Prostate gland (tissue), 2 donors: Measurements from ENCODE around the gene IFT27. TPM values are rescaled to one million over a fixed set of nuclear protein-coding genes. Genes with fewer than 3 reads are reported as not detected.
"Not testable (repeated sequence)": the region's sequence is repeated elsewhere in the genome, so short reads cannot be mapped to it uniquely, and the experiment has no call there.

Experiments used
- DNase-seq: peaks from one replicate; pipeline ENCODE4 v3.0.0-alpha.2; 2019; ENCODE audit warnings: low spot score
- H3K27ac ChIP-seq, 2 donors: fragments of 200-600 bp; sonication (generic); 2 replicates each; pipeline ENCODE4 v1.5.1; 2017 to 2019
- H3K27me3 ChIP-seq: fragments of 200-600 bp; sonication (generic); replicated peaks from 2 replicates; pipeline ENCODE4 v1.5.1; 2019; ENCODE audit not compliant: insufficient read depth
- H3K36me3 ChIP-seq, 2 donors: fragments of 200-600 bp; sonication (generic); 1 replicate in 1 of 2; 2 replicates in 1 of 2; pipeline versions ENCODE4 v1.5.1 to v1.8.1; 2017 to 2019
- H3K4me1 ChIP-seq: fragments of 200-600 bp; sonication (generic); replicated peaks from 2 replicates; pipeline ENCODE4 v1.5.1; 2019
- H3K4me3 ChIP-seq, 2 donors: fragments of 200-600 bp; sonication (generic); 2 replicates each; pipeline ENCODE4 v1.5.1; 2017 to 2019
- H3K9me3 ChIP-seq: fragments of 200-600 bp; sonication (generic); 2 replicates; pipeline ENCODE4 v1.5.1; 2017
- POLR2A ChIP-seq: fragments of 450-650 bp; IDR thresholded peaks from one replicate; pipeline ENCODE4 v1.6.1; 2016; ENCODE audit warnings: antibody characterized with exemption, mild to moderate bottlenecking
- POLR2AphosphoS5 ChIP-seq: sonication (generic); formaldehyde crosslinking; IDR thresholded peaks from one replicate; pipeline ENCODE4 v1.6.1; 2017; ENCODE audit warnings: antibody characterized with exemption
- WGBS: methylation state at CpG from one replicate; pipeline ENCODE4 v1.1.5; 2018; 5-methylcytosine and 5-hydroxymethylcytosine counted together
- intact Hi-C: fragments of 100-400 bp; cut with DNase I; formaldehyde crosslinking; loops from one replicate; pipeline ENCODE4 v1.14.2; 2022
- total RNA-seq, 2 donors: library from RNA; depleted of rRNA; stranded (reverse); fragments of >200 nt; gene quantifications; one replicate each; pipeline ENCODE4 v1.1.0, GENCODE V29; 2016
- TF ChIP-seq, protein P1 (sequence below), 4 experiments: fragments of 200-600 bp in 2 of 4; fragments of 450-650 bp in 2 of 4; sonication (generic) in 2 of 4; IDR thresholded peaks; 1 replicate in 3 of 4; 2 replicates in 1 of 4; pipeline ENCODE4 v1.5.1; 2016 to 2019; ENCODE audit warnings: antibody characterized with exemption in 4 of 4, mild to moderate bottlenecking in 2 of 4, moderate library complexity in 2 of 4

IFT27 gene
- total RNA-seq, 2 donors from 2014 or later = 16.5 to 26.4 TPM

- Histone ChIP-seq H3K27me3 (peaks cover 3% of the 10 kb centered on the region), H3K4me1 (no peaks in the 10 kb centered on the region), H3K4me3 (no peak overlapping the region), H3K27ac (no peak overlapping the region), H3K36me3 (no peaks in the 10 kb centered on the region), H3K9me3 (no peaks in the 10 kb centered on the region)
- WGBS = 62% methylated on average over 7 of the region's 7 CpGs
- TF ChIP-seq POLR2AphosphoS5 = no peak
- TF ChIP-seq POLR2A = no peak
- TF ChIP-seq, protein P1, sequence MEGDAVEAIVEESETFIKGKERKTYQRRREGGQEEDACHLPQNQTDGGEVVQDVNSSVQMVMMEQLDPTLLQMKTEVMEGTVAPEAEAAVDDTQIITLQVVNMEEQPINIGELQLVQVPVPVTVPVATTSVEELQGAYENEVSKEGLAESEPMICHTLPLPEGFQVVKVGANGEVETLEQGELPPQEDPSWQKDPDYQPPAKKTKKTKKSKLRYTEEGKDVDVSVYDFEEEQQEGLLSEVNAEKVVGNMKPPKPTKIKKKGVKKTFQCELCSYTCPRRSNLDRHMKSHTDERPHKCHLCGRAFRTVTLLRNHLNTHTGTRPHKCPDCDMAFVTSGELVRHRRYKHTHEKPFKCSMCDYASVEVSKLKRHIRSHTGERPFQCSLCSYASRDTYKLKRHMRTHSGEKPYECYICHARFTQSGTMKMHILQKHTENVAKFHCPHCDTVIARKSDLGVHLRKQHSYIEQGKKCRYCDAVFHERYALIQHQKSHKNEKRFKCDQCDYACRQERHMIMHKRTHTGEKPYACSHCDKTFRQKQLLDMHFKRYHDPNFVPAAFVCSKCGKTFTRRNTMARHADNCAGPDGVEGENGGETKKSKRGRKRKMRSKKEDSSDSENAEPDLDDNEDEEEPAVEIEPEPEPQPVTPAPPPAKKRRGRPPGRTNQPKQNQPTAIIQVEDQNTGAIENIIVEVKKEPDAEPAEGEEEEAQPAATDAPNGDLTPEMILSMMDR (IDR thresholded peaks at IDR 0.05) = no peak
- no peak for DNase-seq
- intact Hi-C loops = no loop called here
Measured at GRCh38 chr22:36756031-36756430, 19.9 kb downstream of the IFT27 start.

DNA sequence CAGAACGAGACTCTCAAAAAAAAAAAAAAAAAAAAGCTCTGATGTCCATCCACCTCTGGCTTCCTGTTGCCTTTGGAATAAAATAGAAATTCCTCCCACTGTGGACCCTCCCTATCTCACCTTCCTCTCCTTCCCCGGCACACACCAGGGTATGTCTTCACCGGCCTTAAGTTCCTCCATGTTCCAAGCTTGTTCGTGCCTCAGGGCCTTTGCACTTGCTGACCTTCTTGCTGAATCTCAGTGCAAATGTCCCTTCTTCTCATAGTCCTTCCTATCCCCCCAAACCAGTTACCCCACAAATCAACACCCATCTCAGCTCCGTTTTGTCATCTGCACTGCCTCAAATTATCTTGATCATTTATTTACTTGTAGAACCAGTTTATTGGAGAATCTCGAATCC, 20.6 kb downstream of the IFT27 start:
- TF ChIP-seq POLR2A (no peak), POLR2AphosphoS5 (no peak)
- TF ChIP-seq, protein P1 (IDR thresholded peaks at IDR 0.05) = no peak
- DNase-seq = no peak
- Histone ChIP-seq H3K4me3 (no peak overlapping the region), H3K27me3 (peaks cover 3% of the 10 kb centered on the region), H3K4me1 (no peaks in the 10 kb centered on the region), H3K27ac (no peak overlapping the region), H3K9me3 (no peaks in the 10 kb centered on the region), H3K36me3 (no peaks in the 10 kb centered on the region)
- WGBS = 73% methylated on average over 6 of the region's 6 CpGs
- intact Hi-C loops = no loop called here

DNA sequence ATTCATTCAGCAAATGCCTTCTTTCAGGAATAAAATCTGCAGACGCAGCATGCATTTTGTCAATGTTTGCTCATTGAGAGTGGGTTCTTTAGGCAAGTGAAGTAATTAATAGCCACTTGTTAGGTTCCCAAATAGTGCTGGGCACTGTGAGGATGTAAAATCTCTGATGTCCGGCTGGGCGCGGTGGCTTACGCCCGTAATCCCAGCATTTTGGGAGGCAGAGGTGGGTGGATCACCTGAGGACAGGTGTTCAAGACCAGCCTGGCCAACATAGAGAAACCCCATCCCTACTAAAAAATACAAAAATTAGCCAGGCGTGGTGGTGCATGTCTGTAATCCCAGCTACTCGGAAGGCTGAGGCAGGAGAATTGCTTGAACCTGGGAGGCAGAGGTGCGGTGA, 21.0 kb downstream of the IFT27 start:
- DNase-seq, H3K9me3 ChIP-seq, H3K36me3 ChIP-seq, H3K4me3 ChIP-seq, H3K27me3 ChIP-seq, H3K27ac ChIP-seq, intact Hi-C loops, H3K4me1 ChIP-seq: not testable (repeated sequence)
- 87% methylated on average over 9 of the region's 9 CpGs for WGBS

- no peak for DNase-seq
Measured at GRCh38 chr22:36753916-36754315, 22.0 kb downstream of the IFT27 start.

DNA sequence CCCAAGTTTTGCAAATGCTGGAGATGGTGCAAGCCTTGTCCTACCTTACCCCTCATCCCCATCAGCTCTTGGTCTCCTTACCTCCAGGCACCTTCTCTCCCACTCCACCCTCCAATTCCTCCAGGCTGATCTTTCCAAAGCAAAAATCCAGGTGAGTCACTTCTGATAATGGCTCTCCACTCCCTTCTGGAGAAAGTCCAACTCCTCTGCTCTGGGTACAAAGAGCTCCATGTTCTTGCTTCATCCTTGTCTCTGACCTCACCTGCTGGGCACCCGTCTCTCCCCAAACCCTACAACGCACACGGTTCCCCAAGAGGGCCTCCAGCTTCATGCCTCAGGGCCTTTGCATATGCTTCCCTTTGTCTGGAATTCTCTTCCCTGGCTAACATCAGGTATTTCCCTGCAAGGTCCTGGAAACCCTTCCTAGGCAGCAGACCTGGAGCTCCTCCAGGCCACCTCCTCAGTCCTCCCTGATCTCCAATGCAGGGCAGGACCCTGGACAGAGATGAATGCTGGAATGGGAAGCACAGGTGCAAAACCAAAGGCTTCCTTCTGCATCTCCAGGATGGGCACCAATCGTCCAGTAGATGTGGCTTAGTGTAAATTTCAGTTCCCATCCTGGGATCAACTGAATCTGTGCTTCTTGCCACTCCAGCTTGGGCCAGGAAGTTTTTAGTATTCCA, 22.7 kb downstream of the IFT27 start:
- DNase-seq = no peak
- H3K4me3 ChIP-seq = no peak overlapping the region
- no peak for TF ChIP-seq POLR2AphosphoS5
- TF ChIP-seq POLR2A = no peak
- TF ChIP-seq, protein P1 (IDR thresholded peaks at IDR 0.05) = no peak
- H3K27me3 ChIP-seq = peaks cover 3% of the 10 kb centered on the region
- no peak overlapping the region for H3K27ac ChIP-seq
- H3K9me3 ChIP-seq = no peaks in the 10 kb centered on the region
- H3K36me3 ChIP-seq = no peaks in the 10 kb centered on the region
- intact Hi-C loops = no loop called here
- no peaks in the 10 kb centered on the region for H3K4me1 ChIP-seq
- 67% methylated on average over 4 of the region's 4 CpGs for WGBS

More at GRCh38 chr22:36753916-36754315, 22.0 kb downstream of the IFT27 start:
- 74% methylated on average over 12 of the region's 12 CpGs for WGBS
- no peaks in the 10 kb centered on the region for H3K36me3 ChIP-seq
- intact Hi-C loops = no loop called here
- no peaks in the 10 kb centered on the region for H3K4me1 ChIP-seq
- TF ChIP-seq POLR2AphosphoS5 = no peak
- TF ChIP-seq, protein P1 (IDR thresholded peaks at IDR 0.05) = no peak
- TF ChIP-seq POLR2A = no peak
- peaks cover 3% of the 10 kb centered on the region for H3K27me3 ChIP-seq
- no peaks in the 10 kb centered on the region for H3K9me3 ChIP-seq
- no peak overlapping the region for H3K4me3 ChIP-seq
- no peak overlapping the region for H3K27ac ChIP-seq
